ENCODE results near the gene NARS2.
"Not testable (repeated sequence)": the region's sequence is repeated elsewhere in the genome, so short reads cannot be mapped to it uniquely, and the experiment has no call there.

Gene NARS2

DNA sequence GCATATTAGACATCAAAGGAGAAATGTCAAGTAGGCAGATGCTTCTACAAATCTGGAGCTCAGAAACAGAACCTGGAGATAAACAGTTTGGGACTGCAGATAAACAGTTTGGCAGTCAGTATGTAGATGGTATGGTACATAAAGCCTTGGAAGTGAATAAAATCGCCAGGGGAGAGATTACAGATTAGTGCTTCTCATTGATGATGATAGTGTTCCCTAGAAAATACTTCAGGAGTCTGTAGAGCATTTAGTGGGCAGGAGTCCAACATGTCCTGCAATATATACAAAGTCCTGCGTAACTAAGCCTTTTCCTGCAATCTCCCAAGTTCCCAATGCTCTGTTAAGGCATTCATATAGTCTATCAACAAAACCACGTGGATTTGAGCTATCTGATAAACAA, 35.2 kb downstream of the NARS2 start:
- no peak for DNase-seq

DNA sequence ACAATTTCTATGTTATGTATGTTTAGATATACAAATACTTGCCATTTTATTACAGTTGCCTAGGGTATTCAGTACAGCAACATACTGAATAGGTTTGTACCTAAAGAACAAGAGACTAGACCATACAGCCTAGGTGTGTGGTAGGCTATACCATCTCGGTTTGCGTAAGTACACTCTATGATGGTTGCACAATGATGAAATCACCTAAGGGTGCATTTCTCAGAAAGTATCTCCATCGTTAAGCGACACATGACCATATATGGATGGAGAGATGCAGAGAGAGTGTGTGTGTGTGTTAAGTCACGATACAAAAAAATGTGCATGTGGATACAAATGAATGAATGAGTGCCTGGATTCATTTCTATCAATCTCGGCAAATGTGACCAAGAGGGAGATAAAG, 37.7 kb downstream of the NARS2 start:
- DNase-seq, result no peak

DNA sequence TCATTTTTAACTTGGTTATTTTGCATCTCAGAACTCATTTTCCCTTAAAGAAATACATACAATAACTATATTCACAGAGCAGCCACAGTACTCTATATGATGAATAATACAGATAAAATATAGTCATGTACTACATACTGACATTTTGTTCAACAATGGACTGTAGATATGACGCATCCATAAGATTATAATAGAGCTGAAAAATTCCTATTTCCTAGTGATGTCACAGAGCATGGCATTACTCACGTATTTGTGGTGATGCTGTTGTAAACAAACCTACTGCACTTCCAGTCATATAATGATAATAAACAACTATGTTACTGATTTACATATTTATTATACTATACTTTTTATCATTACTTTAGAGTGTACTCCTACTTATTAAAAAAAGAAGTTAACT, 38.7 kb downstream of the NARS2 start:
- DNase-seq, result no peak

DNA sequence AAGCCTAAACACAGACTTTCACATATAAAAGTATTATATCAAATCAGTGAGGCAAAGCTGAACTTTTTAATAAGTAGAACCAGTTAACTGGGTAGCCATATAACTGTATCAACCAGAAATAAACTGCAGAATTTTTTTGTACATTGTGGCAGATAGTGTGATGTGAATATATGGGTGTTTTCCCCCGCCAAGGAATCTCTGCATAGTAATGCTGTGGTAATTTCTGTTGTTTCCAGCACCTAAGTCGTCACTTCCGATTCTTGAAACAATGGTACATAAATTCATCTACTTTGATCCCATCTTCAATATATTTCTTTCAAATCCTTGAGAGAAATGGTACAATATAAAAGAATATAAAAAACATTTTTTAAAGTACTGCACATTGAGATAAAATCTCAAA, 39.6 kb downstream of the NARS2 start:
- no peak for DNase-seq

DNA sequence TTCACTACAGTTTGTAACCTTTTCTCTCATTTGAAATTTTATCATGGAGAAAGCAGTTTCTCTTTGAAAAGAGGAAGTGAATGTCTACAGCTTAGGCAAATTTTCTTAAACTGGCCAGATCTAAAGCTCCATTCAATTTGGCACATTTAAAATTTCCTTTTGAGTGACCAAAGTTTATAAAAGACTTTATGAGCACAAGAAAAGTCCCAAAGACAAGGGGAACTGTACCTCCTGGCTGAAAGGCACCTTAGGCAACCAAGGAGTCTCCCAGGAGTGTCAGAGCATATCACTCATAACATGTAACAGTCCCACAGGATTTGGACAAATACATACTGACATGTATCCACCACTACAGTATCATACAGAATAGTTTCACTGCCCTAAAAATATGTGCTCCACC, 41.3 kb downstream of the NARS2 start:
- DNase-seq, result no peak

DNA sequence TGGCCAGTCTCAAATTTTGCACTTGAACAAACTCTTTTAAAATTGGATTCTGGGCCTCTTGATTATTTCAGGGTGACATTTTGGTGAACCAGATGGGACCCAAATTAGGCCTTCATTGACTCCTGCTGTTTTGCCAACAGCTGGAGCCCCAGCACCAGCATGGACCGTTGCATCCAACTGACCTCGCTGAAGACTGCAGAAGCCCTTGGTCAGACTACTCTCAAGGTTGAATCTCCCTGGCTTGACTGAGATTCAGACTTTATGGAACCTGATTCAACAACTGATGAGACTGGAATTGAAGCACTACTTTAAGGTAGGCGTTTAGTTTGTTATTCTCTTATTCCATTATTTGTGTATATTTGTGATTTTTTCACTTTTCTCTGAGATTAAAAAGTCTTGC, 41.7 kb downstream of the NARS2 start:
- DNase-seq, result no peak

DNA sequence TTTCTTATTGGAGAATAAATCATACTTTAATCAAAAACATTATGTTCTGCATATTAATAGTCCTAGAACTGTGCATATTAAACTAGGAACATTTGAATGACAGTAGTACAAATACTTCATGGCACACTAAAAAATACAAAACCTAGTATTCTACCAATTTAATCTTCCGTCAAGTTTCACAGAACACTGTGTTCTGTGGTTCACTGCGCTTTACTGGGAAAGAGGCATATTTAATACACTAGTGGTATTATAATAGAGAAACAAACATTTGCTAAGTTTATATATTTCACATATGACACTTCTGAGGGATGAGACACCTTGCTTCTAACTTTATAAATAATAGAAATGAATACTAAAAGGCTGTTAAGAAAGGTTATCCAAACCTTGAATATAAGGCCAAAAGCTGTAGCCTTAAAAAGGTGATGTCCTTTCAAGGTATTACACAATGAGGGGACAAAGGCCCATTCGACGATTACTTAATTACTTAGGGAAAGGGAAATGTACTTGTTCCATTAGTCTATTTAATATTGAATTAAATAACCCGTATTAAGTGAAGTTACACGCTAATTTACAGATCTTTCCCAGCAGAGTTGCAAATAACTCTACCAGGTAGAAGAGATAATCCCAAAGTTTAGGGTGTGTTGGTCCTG, 48.0 kb downstream of the NARS2 start:
- no peak for DNase-seq

DNA sequence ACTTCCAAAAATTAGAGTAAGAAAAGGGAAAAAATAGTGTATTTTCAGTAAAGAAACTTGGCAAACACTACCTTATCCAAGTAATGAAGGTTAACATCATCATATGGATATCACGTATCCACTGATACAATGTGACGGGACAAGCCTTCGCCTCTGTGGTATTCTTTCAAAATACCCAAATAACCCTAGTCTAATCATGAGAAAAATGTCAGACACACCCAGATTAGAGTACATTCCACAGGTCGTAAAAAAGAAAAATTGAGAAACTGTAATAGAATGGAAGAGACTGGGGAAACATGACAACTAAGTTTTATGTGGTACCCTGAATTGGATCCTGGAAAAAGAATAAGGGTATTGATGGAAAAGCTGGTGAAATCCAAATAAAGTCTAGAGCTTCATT, 48.9 kb downstream of the NARS2 start:
- no peak for DNase-seq

DNA sequence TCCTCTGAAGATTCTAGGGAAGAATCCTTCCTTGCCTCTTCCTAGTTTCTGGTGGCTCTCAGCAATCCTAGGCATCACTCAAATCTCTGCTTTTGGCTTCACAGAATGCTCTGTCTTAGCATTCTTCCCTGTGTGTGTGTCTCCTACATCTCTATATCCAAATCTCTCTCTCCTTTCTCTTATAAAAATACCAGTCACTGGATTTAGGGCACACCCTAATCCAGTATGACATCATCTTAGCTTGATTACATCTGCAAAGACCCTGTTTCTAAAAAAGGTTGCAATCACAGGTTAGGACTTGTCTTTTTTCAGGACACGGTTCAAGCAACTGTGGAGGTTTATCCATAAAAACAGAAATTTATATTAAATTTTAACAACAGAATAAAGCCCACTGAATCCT, 54.4 kb downstream of the NARS2 start:
- DNase-seq, result no peak

DNA sequence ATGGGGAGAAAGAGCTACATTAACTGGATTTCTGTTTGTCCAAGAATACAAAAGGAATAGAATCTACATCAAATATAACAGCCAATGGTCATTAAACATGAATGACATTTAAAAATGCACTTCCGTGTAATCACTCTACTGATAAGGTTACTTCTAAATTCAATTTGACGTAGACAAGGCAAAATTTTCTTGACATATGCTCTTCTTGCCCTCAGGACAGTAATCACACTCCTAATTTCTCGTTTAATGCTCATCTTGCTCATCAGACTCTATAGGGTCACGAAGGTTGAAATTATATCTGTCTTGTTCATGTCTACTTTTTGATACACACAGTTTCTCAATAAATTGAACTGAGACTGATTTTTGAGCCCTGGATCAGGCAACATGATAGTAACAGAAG, 58.4 kb downstream of the NARS2 start:
- DNase-seq, result no peak

DNA sequence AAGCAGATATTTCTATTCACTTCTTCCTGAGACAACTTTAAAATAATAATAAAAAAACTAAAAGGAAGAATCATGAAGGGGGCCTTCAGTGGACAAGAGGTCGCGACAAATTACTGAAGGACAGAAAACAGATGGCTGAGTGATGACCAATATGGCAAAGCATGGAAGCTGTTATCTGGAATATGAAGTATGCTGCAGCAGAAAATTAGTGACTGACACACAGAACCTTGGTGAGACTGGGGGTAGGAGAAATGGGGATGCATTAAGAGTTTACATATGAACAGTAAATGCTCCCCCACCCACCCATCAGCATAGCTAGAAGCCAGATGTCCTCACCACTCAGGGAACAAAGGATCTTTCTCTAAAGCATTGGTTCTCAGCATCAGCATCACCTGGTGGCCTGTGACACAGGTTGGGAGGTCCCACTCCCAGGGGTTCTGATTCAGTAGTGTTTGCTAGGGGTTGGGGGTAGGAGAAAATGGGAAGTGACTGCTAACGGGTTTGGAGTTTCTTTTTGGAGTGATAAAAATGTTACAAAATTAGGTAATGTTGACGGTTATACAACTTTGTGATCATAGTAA, 59.7 kb downstream of the NARS2 start:
- DNase-seq, result no peak

DNA sequence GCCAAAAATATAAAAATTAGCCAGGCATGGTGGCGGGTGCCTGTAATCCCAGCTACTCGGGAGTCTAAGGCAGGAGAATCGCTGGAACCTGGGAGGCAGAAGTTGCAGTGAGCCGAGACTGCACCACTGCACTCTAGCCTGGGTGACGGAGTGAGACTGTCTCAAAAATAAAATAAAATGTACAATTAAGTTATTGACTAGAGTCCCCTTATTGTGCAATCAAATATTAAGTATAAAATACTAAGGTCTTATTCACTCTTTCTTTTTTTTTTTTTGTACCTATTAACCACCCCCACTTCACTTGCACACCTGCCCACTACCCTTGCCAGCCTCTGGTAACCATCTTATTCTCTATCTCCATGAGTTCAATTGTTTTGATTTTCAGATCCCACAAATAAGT, 61.6 kb downstream of the NARS2 start:
- not testable (repeated sequence) for DNase-seq

DNA sequence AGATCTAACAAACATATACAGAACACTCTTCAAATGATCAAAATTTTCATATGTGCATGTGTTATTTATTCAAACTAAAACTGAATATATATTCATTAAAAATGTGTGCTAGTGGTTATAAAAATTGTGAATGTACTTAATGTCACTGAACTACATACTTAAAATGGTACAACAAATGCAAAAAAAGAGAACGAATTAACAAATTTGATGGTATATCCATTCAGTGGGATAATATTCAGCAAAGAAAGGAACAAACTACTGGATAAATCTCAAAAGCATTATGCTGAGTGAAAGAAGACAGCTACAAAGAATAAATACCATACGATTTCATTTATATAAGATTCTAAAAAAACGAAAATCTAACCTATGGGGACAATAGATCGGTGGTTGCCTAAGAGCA, 64.1 kb downstream of the NARS2 start:
- no peak for DNase-seq

DNA sequence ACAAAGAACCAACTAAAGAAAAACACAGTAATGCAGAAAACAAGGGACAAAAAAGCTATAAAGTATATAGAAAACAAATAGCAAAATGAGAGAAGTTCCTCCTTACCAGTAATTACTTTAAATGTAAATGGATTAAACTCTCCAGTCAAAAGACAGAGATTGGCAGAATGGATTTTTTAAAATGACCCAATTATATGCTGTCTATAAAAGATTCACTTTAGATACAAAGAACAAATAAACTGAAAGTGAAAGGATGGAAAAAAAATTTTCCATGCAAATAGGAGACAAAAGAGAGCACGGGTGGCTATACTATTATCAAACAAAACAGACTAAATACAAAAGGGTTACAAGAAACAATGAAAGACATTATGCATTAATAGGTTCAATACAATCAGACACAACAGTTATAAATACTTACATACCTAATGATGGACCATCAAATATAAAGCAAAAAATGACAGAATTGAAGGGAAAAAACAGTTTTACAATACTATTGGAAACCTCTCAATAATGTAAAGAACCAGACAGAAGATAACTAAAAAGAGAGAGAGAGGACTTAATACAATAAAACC, 64.6 kb downstream of the NARS2 start:
- no peak for DNase-seq

DNA sequence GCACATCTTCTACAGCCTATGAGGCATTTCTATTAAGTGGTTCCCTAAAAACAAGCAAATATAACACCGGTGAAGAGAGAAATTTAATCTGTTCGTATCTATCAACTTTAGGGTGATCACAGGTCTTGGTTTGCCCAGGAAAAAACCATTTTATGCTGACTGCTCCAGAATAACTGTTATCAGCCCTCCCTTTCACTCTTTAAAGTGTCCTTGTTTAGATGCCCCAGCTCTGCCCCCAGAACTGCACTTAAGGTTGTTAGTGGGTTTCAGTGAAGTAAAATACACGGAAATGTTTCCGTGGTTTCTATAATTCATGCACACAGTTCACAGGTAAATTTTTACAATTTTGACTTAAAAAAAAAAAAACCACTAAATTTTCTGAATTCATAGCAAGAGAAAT, 70.0 kb downstream of the NARS2 start:
- no peak for DNase-seq

DNA sequence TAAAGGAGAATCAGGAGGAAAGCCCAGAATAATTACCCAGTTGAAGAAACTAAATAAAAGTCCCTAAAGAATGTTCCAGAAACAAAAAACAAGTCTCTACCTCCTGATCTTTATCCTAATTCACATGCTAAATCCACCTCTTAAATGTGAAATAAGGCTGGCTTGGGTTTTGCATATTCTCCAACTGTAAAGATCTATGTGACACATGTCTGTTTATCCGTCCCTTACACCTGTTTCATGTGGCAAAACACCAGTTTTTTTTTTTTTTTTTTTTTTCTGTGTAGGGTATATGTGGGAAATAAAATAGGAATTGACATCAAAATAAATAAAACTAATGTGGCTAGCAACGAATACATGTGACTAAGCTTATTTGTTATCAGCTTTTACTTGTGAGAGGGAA, 70.5 kb downstream of the NARS2 start:
- DNase-seq, result no peak

DNA sequence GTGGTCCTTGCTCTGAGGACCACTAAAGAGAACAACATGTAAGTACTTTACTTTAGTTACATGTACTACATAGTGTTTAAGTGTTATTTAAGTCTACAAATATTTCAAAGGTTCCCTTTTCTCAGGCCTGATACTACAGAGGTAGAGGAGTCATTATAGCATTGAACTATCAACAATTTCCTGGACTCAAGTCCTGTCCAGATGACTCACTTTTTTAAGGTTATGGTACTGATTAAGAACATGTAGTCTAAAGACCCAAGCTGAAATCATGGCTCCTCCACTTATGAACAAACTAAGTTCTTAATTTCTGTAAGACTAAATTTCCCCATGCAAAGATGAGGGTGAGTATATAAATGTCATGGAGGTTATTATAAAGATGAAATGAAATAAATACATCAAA, 74.7 kb downstream of the NARS2 start:
- no peak for DNase-seq

DNA sequence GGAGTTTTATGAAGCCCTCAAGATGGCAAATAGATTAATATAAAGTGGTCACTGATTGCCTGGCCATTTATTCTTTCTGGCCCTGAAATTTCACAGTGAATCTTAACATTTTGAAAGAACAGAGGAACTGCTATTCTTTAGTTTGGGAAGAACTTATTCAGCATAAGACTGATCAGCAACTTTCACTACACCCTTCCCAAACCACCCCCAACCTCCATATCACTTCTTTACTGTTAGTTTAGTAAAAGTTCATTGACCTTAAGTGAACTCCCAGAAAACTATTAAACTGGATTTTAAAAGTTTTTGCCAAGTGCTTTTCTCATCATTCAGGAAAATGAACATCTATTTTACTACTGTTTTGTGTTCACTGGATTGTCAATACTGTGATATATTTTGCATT, 77.4 kb downstream of the NARS2 start:
- DNase-seq, result no peak

DNA sequence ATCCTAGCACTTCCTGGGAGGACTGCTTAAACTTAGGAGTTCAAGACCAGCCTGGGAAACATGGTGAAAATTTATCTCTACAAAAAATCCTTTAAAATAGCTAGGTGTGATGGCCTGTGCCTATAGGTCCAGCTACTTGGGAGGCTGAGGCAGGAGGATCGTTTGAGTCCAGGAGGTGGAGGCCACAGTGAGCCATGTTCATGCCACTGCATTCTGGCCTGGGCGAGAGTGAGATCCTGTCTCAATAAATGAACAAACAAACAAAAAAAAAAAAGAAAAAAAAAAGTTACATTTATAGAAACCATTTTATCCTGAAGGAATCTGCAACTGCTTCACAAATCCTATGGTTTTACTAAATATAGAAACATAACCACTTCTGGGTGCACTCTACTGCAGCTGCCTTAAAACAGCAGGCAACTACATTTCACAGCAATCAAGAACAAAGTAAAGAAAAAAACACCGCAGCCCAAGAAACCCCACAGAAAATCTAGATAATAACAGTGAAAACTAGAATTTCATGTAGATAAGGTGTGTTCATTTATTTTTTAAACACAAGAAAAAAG, 81.2 kb downstream of the NARS2 start:
- no peak for DNase-seq

DNA sequence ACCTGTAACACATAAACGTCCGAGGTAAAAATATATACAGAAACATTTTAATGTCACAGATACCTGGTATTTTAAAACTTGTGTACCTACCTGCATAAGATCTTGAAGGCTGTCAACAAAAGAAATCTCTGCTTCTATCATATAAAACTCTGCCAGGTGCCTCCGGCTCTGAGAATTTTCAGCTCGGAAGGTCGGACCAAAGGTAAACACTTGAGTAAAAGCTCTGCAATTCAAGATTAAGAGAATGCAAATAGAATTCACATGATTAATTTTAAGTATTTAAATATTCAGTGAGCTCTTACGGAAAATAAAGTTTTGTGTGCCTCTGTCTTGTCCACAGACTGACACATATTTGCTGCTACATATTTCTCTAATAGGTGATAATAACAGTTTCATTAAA, 81.7 kb downstream of the NARS2 start:
- DNase-seq, result no peak

DNA sequence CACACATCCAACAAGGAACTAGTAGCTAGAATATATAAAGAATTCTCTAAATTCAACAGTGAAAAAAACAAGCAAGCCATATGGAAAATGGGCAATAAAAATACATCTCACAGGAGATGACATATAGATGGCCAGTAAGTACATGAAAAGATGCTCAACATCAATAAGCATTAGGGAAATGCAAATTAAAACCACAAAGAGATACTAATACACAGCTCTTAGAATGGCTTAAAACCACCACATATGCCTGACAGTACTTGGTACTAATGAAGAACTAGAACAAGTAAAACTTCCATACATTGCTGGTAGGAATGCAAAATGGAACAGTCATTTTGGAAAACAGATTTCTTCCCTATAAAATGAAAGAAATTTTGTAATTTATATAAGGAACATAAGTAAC, 85.5 kb downstream of the NARS2 start:
- no peak for DNase-seq

DNA sequence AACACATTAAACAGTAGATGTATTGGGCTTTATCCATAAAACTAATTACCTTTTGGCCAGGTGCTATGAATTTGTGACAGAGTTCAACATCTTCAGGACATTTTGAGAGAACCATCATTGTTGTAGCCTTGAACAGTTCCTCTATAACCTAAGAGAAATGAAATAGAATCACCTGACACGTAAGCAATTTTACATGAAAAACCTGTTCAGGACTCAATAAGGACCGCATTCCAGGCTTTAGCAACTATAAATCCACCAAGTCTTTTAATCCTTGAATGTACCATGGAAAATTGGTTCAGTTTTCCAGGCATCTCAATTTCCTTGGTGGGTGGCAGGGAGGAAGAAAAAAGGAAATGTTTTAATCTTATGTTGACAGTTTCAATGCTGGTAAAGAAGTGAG, 96.1 kb downstream of the NARS2 start:
- DNase-seq, result no peak

DNA sequence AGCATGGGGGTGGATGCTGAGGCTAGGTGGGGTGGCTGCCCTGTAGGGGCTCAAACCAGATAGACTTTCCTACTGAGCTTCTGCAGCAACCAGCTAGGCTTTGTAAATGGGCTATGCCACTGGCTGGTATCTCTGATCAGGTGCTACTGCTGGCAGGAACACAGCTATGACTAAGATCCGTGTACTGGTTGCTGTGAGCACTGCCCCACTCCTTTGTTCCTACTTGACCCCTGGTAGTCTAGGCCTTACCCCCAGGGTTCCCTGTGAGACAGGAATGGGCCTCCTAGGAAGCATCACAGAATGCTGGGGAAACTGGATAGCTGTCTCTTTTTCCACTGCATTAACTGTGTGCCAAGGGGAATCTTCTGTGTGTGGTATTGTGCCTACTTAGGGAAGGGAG, 98.6 kb downstream of the NARS2 start:
- DNase-seq, result no peak

DNA sequence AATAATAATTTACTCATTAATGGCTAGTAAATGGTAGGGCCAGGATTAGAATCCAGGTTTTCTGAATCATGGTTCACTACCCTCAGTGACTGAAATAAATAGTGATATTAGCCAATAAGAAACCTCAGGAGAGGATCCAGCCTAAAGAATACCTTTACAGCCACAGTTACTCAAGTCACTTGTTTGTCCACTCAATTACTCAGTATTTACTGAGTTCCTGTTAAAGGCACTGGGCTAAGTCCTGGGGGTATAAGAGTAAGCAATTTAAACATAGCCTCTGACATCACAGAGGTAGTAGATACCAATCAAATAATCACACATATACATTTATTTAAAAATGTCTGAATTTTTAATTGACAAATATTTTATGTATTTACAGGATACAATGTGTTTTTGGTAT, 100.2 kb downstream of the NARS2 start:
- no peak for DNase-seq

DNA sequence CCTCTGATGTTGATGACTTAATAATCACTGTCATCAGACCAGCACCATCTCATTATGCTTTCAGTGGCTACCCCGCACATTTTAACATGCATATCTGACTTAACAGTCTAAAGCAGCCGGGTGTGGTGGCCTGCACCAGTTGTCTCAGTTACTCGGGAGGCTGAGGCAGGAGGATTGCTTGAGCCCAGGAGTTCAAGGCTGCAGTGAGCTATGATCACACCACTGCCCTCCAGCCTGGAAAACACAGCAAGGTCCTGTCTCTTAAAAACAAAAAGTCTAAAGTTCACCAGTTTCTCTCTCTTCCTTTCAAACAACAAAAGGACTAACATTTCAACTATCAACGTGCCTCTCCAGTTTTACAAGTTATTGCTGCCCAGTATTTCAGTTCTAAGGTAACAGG, 101.8 kb downstream of the NARS2 start:
- no peak for DNase-seq

Measured in NCI-H2029 (cell line).